Neural cell (in vitro differentiated cells): ENCODE data around the gene CPXM1. TPM values are rescaled to one million over a fixed set of nuclear protein-coding genes. Genes with fewer than 3 reads are reported as not detected.

ENCODE experiments used
- H2AFZ ChIP-seq: fragments of 200-600, 300-800 bp; sonication (generic), shearing (Covaris generic); 2 replicates; pipeline ENCODE4 v1.6.0; 2014; ENCODE audit warnings: low read depth, mild to moderate bottlenecking, antibody characterized with exemption, low read length, moderate library complexity
- H3F3A ChIP-seq: fragments of 200-600 bp; shearing (Covaris generic); 2 replicates; pipeline ENCODE4 v1.6.1; 2016; ENCODE audit warnings: mild to moderate bottlenecking, moderate library complexity, mixed read lengths, antibody characterized with exemption, low read length; ENCODE audit not compliant: insufficient read depth, poor library complexity, severe bottlenecking
- H3K27ac ChIP-seq: fragments of 200-600, 300-800 bp; sonication (generic), shearing (Covaris generic); 2 replicates; pipeline ENCODE4 v1.5.1; 2014; ENCODE audit warnings: mild to moderate bottlenecking, low read length, moderate library complexity
- H3K27me3 ChIP-seq: fragments of 300-800, 200-600 bp; sonication (generic), shearing (Covaris generic); 2 replicates; pipeline ENCODE4 v1.6.0; 2014; ENCODE audit warnings: mild to moderate bottlenecking, low read depth, low read length, moderate library complexity; ENCODE audit not compliant: insufficient read depth
- H3K36me3 ChIP-seq: fragments of 300-800, 200-600 bp; sonication (generic), shearing (Covaris generic); 2 replicates; pipeline ENCODE4 v1.5.1; 2014; ENCODE audit warnings: mild to moderate bottlenecking, antibody characterized with exemption, low read length, moderate library complexity; ENCODE audit not compliant: insufficient read depth
- H3K4me2 ChIP-seq: fragments of 300-800, 200-600 bp; sonication (generic), shearing (Covaris generic); 2 replicates; pipeline ENCODE4 v1.6.0; 2014; ENCODE audit warnings: mild to moderate bottlenecking, low read length
- H3K4me3 ChIP-seq: fragments of 300-800, 200-600 bp; sonication (generic), shearing (Covaris generic); 2 replicates; pipeline ENCODE4 v1.5.1; 2014; ENCODE audit warnings: mild to moderate bottlenecking, low read length, moderate library complexity
- H3K79me2 ChIP-seq: fragments of 200-600 bp; shearing (Covaris generic); replicated peaks from 2 replicates; pipeline ENCODE4 v1.6.0; 2014; ENCODE audit warnings: mild to moderate bottlenecking, low read length, moderate library complexity; ENCODE audit not compliant: insufficient read depth
- H3K9ac ChIP-seq: fragments of 300-800, 200-600 bp; sonication (generic), shearing (Covaris generic); 2 replicates; pipeline ENCODE4 v1.6.1; 2016; ENCODE audit warnings: mild to moderate bottlenecking, low read length, mixed read lengths
- H3K9me2 ChIP-seq: fragments of 200-600 bp; shearing (Covaris generic); 2 replicates; pipeline ENCODE4 v1.6.1; 2016; ENCODE audit warnings: mild to moderate bottlenecking, low read length, mixed read lengths; ENCODE audit not compliant: insufficient read depth
- H3K9me3 ChIP-seq: fragments of 200-600, 300-800 bp; sonication (generic), shearing (Covaris generic); 2 replicates; pipeline ENCODE4 v1.6.1; 2016; ENCODE audit warnings: mild to moderate bottlenecking, mixed run types, low read length, moderate library complexity, mixed read lengths
- H4K20me1 ChIP-seq: fragments of 200-600 bp; shearing (Covaris generic); 2 replicates; pipeline ENCODE4 v1.6.1; 2016; ENCODE audit warnings: mild to moderate bottlenecking, mixed run types; ENCODE audit not compliant: insufficient read depth
- EP300 ChIP-seq: fragments of 450-650 bp; conservative IDR thresholded peaks from 2 replicates; pipeline ENCODE4 v1.6.1; 2014; ENCODE audit warnings: antibody characterized with exemption, mild to moderate bottlenecking, moderate library complexity; ENCODE audit not compliant: poor library complexity, severe bottlenecking
- EZH2 ChIP-seq: fragments of 200-600, 300-800 bp; shearing (Covaris generic), sonication (generic); IDR thresholded peaks from 2 replicates; pipeline ENCODE4 v1.6.1; 2014; ENCODE audit warnings: antibody characterized with exemption, low read length, borderline replicate concordance, mild to moderate bottlenecking; ENCODE audit not compliant: insufficient read depth, poor library complexity, severe bottlenecking
- MXI1 ChIP-seq: fragments of 450-650 bp; conservative IDR thresholded peaks from 2 replicates; pipeline ENCODE4 v1.6.1; 2014; ENCODE audit warnings: antibody characterized with exemption, mild to moderate bottlenecking; ENCODE audit not compliant: poor library complexity, severe bottlenecking
- POLR2AphosphoS5 ChIP-seq: IDR thresholded peaks from 2 replicates; pipeline ENCODE4 v1.6.1; 2012
- RAD21 ChIP-seq: fragments of 450-650 bp; conservative IDR thresholded peaks from 2 replicates; pipeline ENCODE4 v1.6.1; 2014; ENCODE audit warnings: antibody characterized with exemption, mild to moderate bottlenecking, moderate library complexity
- SMC3 ChIP-seq: fragments of 450-650 bp; conservative IDR thresholded peaks from 2 replicates; pipeline ENCODE4 v1.6.1; 2014; ENCODE audit warnings: antibody characterized with exemption, mild to moderate bottlenecking, moderate library complexity; ENCODE audit not compliant: poor library complexity
- TAF1 ChIP-seq: IDR thresholded peaks from 2 replicates; pipeline ENCODE4 v1.6.1; 2012; ENCODE audit warnings: low read depth
- polyA plus RNA-seq: library from polyadenylated mRNA; depleted of rRNA; stranded (reverse); fragments of >200 nt; gene quantifications from 2 replicates; pipeline ENCODE4 v1.2.3, GENCODE V29; 2014
- TF ChIP-seq, protein P1 (sequence below): IDR thresholded peaks from 2 replicates; pipeline ENCODE4 v1.6.1; 2012; ENCODE audit warnings: borderline replicate concordance
- TF ChIP-seq, protein P2 (sequence below): fragments of 450-650 bp; IDR thresholded peaks from 2 replicates; pipeline ENCODE4 v1.5.1; 2014; ENCODE audit warnings: antibody characterized with exemption, mild to moderate bottlenecking, moderate library complexity; ENCODE audit not compliant: poor library complexity, severe bottlenecking

CPXM1 gene
- polyA plus RNA-seq, 1 donor from 2014 or later: 44.0 TPM

DNA sequence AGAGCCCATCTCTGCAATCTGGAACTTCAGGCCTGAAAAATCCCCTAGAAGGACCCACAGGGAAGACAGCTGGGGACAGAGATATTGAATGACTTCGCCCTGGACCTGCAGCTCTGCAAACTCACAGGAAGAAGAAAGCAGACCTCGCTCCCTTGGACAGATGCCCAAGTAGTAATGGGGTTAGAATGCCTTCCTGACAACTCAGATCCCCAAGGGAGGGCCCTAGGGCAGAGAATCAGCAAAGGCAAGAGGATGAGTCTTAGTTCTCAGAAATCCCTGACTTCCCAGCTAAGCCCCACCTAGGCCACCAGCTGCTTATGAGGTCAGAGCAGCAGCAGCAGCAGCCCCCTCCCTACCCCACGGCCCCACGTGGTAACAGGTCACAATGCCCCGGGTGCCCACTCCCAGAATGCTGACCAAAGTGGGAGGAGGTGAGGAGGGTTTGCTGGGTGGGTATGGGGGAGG is 14.2 kb upstream of the CPXM1 start, which contains the start of gene C20orf141:
Gene C20orf141 (plus strand): TSS at position 401 of the 465 bp plus-strand sequence. CDS start 198 bp downstream, outside the sequence.
- H3K4me3 ChIP-seq: no peak within 1 kb of the TSS

DNA sequence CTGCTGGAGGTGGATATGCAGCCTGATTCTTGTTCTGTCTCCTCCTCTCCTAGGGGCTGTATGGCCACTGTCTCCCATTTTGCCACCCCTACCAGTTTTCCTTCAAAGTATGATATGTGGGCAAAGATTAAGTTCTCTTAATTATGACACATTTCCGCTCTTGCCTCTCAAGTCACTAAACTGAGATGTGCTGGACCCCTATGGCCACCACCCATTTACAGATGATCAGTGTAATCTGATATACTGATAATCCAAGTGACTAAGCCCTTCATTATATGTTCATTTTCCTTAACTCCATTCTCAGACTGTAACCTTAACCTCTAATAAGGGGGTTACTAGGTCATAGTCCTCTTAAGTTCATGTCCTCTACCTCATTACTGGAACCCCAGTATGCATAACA is 13.6 kb upstream of the CPXM1 start:
- Histone ChIP-seq H2AFZ (no peak overlapping the region), H3K79me2 (no peaks in the 10 kb centered on the region), H3K27me3 (no peaks in the 10 kb centered on the region), H4K20me1 (no peaks in the 10 kb centered on the region), H3F3A (no peaks in the 10 kb centered on the region), H3K36me3 (no peaks in the 10 kb centered on the region), H3K9ac (no peak overlapping the region), H3K27ac (no peak overlapping the region), H3K9me2 (no peaks in the 10 kb centered on the region), H3K4me3 (no peak overlapping the region), H3K4me2 (no peak overlapping the region), H3K9me3 (peaks cover 9% of the 10 kb centered on the region)
- no peak for TF ChIP-seq POLR2AphosphoS5

More for the DNA sequence above, 14.2 kb upstream of the CPXM1 start, which contains the start of gene C20orf141:
- Histone ChIP-seq H3K9ac (no peak within 1 kb of the TSS), H3F3A (no peaks in the 10 kb centered on the region), H3K36me3 (no peaks in the 10 kb centered on the region), H3K4me2 (no peak within 1 kb of the TSS), H4K20me1 (no peaks in the 10 kb centered on the region), H3K79me2 (no peaks in the 10 kb centered on the region), H3K9me3 (peaks cover 9% of the 10 kb centered on the region), H3K27ac (no peak within 1 kb of the TSS), H3K9me2 (no peaks in the 10 kb centered on the region), H3K27me3 (no peaks in the 10 kb centered on the region), H2AFZ (no peak within 1 kb of the TSS)
- no peak for TF ChIP-seq RAD21
- TF ChIP-seq, protein P1, sequence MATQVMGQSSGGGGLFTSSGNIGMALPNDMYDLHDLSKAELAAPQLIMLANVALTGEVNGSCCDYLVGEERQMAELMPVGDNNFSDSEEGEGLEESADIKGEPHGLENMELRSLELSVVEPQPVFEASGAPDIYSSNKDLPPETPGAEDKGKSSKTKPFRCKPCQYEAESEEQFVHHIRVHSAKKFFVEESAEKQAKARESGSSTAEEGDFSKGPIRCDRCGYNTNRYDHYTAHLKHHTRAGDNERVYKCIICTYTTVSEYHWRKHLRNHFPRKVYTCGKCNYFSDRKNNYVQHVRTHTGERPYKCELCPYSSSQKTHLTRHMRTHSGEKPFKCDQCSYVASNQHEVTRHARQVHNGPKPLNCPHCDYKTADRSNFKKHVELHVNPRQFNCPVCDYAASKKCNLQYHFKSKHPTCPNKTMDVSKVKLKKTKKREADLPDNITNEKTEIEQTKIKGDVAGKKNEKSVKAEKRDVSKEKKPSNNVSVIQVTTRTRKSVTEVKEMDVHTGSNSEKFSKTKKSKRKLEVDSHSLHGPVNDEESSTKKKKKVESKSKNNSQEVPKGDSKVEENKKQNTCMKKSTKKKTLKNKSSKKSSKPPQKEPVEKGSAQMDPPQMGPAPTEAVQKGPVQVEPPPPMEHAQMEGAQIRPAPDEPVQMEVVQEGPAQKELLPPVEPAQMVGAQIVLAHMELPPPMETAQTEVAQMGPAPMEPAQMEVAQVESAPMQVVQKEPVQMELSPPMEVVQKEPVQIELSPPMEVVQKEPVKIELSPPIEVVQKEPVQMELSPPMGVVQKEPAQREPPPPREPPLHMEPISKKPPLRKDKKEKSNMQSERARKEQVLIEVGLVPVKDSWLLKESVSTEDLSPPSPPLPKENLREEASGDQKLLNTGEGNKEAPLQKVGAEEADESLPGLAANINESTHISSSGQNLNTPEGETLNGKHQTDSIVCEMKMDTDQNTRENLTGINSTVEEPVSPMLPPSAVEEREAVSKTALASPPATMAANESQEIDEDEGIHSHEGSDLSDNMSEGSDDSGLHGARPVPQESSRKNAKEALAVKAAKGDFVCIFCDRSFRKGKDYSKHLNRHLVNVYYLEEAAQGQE: no peak
- TF ChIP-seq TAF1: no peak
- no peak for TF ChIP-seq SMC3
- no peak for TF ChIP-seq MXI1
- TF ChIP-seq EZH2: no peak
- TF ChIP-seq POLR2AphosphoS5: no peak
- TF ChIP-seq, protein P2, sequence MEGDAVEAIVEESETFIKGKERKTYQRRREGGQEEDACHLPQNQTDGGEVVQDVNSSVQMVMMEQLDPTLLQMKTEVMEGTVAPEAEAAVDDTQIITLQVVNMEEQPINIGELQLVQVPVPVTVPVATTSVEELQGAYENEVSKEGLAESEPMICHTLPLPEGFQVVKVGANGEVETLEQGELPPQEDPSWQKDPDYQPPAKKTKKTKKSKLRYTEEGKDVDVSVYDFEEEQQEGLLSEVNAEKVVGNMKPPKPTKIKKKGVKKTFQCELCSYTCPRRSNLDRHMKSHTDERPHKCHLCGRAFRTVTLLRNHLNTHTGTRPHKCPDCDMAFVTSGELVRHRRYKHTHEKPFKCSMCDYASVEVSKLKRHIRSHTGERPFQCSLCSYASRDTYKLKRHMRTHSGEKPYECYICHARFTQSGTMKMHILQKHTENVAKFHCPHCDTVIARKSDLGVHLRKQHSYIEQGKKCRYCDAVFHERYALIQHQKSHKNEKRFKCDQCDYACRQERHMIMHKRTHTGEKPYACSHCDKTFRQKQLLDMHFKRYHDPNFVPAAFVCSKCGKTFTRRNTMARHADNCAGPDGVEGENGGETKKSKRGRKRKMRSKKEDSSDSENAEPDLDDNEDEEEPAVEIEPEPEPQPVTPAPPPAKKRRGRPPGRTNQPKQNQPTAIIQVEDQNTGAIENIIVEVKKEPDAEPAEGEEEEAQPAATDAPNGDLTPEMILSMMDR: no peak
- no peak for TF ChIP-seq EP300

DNA sequence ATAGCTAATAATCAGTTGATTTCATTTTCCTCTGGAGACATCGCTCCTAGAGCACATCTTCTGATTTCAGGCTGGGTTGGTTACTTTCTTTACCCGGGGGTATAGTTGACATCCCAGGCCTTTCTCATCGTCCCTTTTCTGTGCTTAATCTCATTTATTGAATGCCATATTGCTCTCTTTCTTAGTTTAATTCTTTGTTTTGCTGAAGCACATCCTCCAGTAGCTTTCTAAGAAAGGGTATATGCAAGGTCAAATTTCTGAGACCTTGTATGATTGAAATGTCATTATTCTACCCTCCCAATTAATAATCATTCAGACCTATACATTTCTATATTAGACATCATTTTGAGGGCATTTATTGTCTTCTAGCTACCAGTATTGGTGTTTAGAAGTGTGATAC is 11.8 kb upstream of the CPXM1 start:
- no peak for TF ChIP-seq SMC3
- TF ChIP-seq, protein P2: no peak
- no peak for TF ChIP-seq MXI1
- TF ChIP-seq POLR2AphosphoS5: no peak
- TF ChIP-seq, protein P1: no peak
- TF ChIP-seq EP300: no peak
- no peak for TF ChIP-seq RAD21
- TF ChIP-seq EZH2: no peak
- TF ChIP-seq TAF1: no peak
- no peak overlapping the region for H3K4me2 ChIP-seq
- H3K9me2 ChIP-seq: no peaks in the 10 kb centered on the region
- no peak overlapping the region for H3K9ac ChIP-seq
- no peak overlapping the region for H2AFZ ChIP-seq
- no peak overlapping the region for H3K27ac ChIP-seq
- peaks cover 4% of the 10 kb centered on the region for H3K27me3 ChIP-seq
- H3K36me3 ChIP-seq: no peaks in the 10 kb centered on the region
- peaks cover 9% of the 10 kb centered on the region for H3K9me3 ChIP-seq
- H4K20me1 ChIP-seq: no peaks in the 10 kb centered on the region
- H3F3A ChIP-seq: no peaks in the 10 kb centered on the region
- H3K4me3 ChIP-seq: no peak overlapping the region
- H3K79me2 ChIP-seq: no peaks in the 10 kb centered on the region
